MG63 (cell line): Measurements from ENCODE around the gene PEX16. TPM values are rescaled to one million over a fixed set of nuclear protein-coding genes. Genes with fewer than 3 reads are reported as not detected.
"Not testable (repeated sequence)": the region's sequence is repeated elsewhere in the genome, so short reads cannot be mapped to it uniquely, and the experiment has no call there.

Experiments used
- DNase-seq: peaks from one replicate; pipeline ENCODE4 v3.0.0-alpha.2; 2020
- H3K27me3 ChIP-seq: fragments of 250-450 bp; sonication (Bioruptor Pico); 2 replicates; pipeline ENCODE4 v1.5.1; 2020; ENCODE audit warnings: mild to moderate bottlenecking, moderate library complexity
- H3K36me3 ChIP-seq: fragments of 250-450 bp; sonication (Bioruptor Pico); 2 replicates; pipeline ENCODE4 v1.5.1; 2020; ENCODE audit warnings: mild to moderate bottlenecking, moderate library complexity
- H3K4me3 ChIP-seq: fragments of 250-450 bp; sonication (Bioruptor Pico); 2 replicates; pipeline ENCODE4 v1.5.1; 2020; ENCODE audit warnings: mild to moderate bottlenecking, moderate library complexity
- H3K9me3 ChIP-seq: fragments of 250-450 bp; sonication (Bioruptor Pico); 2 replicates; pipeline ENCODE4 v1.5.1; 2020; ENCODE audit warnings: mild to moderate bottlenecking, moderate library complexity
- total RNA-seq: library from RNA; depleted of rRNA; stranded (reverse); fragments of >200 nt; shearing (Covaris generic); gene quantifications from 2 replicates; pipeline ENCODE4 v1.2.3, GENCODE V29; 2014; ENCODE audit warnings: low replicate concordance

PEX16 gene
- total RNA-seq, 1 experiment from 2014 or later, result 31.6 TPM

GRCh38 chr11:45909594-45910475 lies 7.8 kb downstream of the PEX16 start:
- Histone ChIP-seq H3K9me3 (no peaks in the 10 kb centered on the region), H3K4me3 (no peak overlapping the region), H3K27me3 (no peaks in the 10 kb centered on the region), H3K36me3 (peaks cover 6% of the 10 kb centered on the region)
- DNase-seq, result no peak

GRCh38 chr11:45907911-45908370 lies 9.7 kb downstream of the PEX16 start:
- no peak overlapping the region for H3K4me3 ChIP-seq
- no peaks in the 10 kb centered on the region for H3K9me3 ChIP-seq
- DNase-seq, result no peak
- peaks cover 2% of the 10 kb centered on the region; the same call in 1 of the 2 replicates for H3K36me3 ChIP-seq
- H3K27me3 ChIP-seq, result no peaks in the 10 kb centered on the region

GRCh38 chr11:45906965-45907611 lies 10.6 kb downstream of the PEX16 start, which contains the start of gene FREY1:
Gene FREY1 (minus strand): TSS chr11:45907271. CDS start chr11:45907245, 26 bp downstream.
- no peak for DNase-seq

DNA sequence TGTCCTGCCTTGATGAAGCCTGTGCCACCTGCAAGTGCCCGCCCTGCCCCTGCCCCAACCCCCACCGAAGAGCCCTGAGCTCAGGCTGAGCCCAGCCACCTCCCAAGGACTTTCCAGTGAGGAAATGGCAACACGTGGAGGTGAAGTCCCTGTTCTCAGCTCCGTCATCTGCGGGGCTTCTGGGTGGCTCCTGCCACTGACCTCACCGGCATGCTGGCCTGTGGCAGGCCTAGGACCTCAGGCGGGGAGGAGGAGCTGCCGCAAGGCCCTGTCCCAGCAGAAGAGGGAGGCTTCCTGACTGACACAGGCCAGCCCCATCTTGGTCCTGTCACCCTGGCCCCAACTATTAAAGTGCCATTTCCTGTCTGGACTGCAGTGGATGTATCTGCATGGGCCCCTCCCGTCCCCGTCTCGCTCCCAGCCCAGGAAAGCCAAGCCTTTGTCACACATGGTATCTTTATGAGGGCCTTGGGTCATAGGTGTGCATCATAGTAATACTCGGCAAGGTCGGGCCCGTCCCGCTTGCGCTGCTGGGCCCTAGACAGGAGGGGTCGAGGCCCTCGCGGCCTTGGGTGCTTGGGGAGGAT lies 11.5 kb downstream of the PEX16 start:
- H3K9me3 ChIP-seq, result no peaks in the 10 kb centered on the region

More at GRCh38 chr11:45906965-45907611, 10.6 kb downstream of the PEX16 start, which contains the start of gene FREY1:
- Histone ChIP-seq H3K9me3 (no peaks in the 10 kb centered on the region), H3K27me3 (no peaks in the 10 kb centered on the region), H3K4me3 (no peak within 1 kb of the TSS), H3K36me3 (peaks cover 2% of the 10 kb centered on the region; the same call in 1 of the 2 replicates)

DNA sequence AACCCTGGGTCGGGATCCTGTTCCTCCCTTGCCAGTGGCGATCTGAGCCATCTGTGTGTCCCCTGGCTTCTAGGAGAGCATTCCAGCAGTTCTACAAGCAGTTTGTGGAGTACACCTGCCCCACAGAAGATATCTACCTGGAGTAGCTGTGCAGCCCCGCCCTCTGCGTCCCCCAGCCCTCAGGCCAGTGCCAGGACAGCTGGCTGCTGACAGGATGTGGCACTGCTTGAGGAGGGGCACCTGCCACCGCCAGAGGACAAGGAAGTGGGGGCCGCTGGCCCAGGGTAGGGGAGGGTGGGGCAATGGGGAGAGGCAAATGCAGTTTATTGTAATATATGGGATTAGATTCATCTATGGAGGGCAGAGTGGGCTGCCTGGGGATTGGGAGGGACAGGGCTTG lies 12.1 kb downstream of the PEX16 start:
- DNase-seq, H3K4me3 ChIP-seq, H3K27me3 ChIP-seq, H3K36me3 ChIP-seq, H3K9me3 ChIP-seq: not testable (repeated sequence)

More for the DNA sequence above, 11.5 kb downstream of the PEX16 start:
- Histone ChIP-seq H3K4me3 (no peak overlapping the region), H3K27me3 (no peaks in the 10 kb centered on the region), H3K36me3 (no peaks in the 10 kb centered on the region; the same call in 1 of the 2 replicates)
- DNase-seq, result no peak

GRCh38 chr11:45905095-45905494 lies 12.6 kb downstream of the PEX16 start:
- DNase-seq, result no peak
- Histone ChIP-seq H3K4me3 (no peak overlapping the region), H3K9me3 (no peaks in the 10 kb centered on the region), H3K27me3 (no peaks in the 10 kb centered on the region), H3K36me3 (no peaks in the 10 kb centered on the region)

DNA sequence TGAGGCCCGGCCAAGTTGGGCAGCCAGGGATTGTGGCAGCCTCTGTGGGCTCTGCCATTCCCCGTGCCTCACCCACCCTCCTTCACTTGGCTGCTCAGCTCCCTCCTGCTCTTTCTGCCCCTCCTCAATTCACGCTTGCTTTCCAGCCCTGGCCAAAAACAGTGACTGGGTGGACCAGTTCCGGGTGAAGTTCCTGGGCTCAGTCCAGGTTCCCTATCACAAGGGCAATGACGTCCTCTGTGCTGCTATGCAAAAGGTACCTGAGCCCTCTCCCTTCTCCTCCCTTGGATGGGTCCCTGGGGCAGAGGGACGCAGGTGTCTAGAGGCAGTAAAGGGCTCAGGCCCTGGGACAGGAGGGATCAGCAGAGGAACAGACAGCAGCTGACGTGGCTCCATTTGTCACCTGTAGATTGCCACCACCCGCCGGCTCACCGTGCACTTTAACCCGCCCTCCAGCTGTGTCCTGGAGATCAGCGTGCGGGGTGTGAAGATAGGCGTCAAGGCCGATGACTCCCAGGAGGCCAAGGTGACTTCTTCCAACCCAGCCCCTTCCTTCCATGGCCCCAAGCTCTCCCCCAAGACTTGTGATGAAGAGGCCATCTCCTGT lies 13.3 kb downstream of the PEX16 start:
- no peaks in the 10 kb centered on the region for H3K36me3 ChIP-seq
- no peak for DNase-seq
- H3K4me3 ChIP-seq, result no peak overlapping the region
- H3K9me3 ChIP-seq, result no peaks in the 10 kb centered on the region
- no peaks in the 10 kb centered on the region for H3K27me3 ChIP-seq

DNA sequence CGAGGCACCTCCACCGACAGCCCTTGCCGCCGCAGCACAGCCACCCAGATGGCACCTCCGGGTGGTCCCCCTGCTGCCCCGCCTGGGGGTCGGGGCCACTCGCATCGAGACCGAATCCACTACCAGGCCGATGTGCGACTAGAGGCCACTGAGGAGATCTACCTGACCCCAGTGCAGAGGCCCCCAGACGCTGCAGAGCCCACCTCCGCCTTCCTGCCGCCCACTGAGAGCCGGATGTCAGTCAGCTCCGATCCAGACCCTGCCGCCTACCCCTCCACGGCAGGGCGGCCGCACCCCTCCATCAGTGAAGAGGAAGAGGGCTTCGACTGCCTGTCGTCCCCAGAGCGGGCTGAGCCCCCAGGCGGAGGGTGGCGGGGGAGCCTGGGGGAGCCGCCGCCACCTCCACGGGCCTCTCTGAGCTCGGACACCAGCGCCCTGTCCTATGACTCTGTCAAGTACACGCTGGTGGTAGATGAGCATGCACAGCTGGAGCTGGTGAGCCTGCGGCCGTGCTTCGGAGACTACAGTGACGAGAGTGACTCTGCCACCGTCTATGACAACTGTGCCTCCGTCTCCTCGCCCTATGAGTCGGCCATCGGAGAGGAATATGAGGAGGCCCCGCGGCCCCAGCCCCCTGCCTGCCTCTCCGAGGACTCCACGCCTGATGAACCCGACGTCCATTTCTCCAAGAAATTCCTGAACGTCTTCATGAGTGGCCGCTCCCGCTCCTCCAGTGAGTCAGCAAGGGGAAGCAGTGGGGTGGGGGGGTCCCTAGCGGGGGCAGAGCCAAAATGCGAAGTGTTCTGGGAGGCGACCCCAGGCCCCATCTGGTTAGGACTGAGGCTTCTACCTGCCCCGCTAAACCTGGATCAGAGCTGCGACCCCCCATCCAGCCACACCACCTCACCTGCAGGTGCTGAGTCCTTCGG lies 15.0 kb downstream of the PEX16 start:
- Histone ChIP-seq H3K4me3 (no peak overlapping the region), H3K9me3 (no peaks in the 10 kb centered on the region)

GRCh38 chr11:45901626-45902025 lies 16.1 kb downstream of the PEX16 start:
- no peaks in the 10 kb centered on the region for H3K36me3 ChIP-seq
- H3K4me3 ChIP-seq, result no peak overlapping the region
- H3K27me3 ChIP-seq, result no peaks in the 10 kb centered on the region
- no peaks in the 10 kb centered on the region for H3K9me3 ChIP-seq
- DNase-seq, result no peak

More for the DNA sequence above, 15.0 kb downstream of the PEX16 start:
- Histone ChIP-seq H3K27me3 (no peaks in the 10 kb centered on the region), H3K36me3 (no peaks in the 10 kb centered on the region)
- DNase-seq, result no peak

DNA sequence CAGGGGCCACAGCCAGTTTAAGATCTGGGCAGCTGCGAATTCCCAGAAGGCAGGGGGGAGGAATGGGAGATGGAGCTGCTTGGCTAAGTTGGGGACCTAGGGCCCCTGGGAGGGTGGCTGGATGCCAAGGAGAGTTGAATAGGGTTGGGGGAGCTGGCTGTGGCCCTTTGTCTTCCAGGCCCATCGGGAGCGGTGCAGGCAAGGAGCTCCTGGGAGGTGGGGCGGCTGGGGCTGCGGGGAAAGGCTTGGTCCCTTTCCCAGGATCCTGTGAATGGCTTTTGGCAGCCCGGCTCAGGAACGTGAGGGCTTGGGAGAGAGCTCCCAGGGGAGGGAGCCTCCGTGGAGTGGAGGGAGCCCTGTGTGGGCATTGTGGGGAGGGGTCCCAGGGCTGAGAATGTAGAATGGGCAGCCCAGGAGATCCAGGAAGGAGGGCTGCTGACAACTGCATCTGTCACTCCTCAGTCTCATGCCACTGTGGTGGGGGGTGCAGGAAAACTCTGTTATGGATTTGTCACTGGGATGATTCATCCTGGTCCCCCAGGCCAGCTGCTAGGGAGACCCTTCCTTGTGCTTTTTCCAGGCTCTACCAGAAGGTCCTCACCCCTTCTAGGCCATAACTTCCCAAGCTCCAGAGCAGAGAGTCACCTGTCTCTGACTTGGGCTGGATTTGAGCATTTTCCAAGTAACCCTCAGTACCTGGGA lies 16.6 kb downstream of the PEX16 start:
- Histone ChIP-seq H3K36me3 (no peaks in the 10 kb centered on the region), H3K9me3 (no peaks in the 10 kb centered on the region), H3K4me3 (no peak overlapping the region), H3K27me3 (no peaks in the 10 kb centered on the region)
- no peak for DNase-seq

- H3K36me3 ChIP-seq, DNase-seq, H3K9me3 ChIP-seq, H3K27me3 ChIP-seq: not testable (repeated sequence)
- H3K4me3 ChIP-seq, result peak overlapping the region; percentile 55
These were observed 17.4 kb downstream of the PEX16 start for GRCh38 chr11:45900175-45900800.

GRCh38 chr11:45899448-45900174 lies 18.1 kb downstream of the PEX16 start:
- Histone ChIP-seq H3K9me3 (no peaks in the 10 kb centered on the region), H3K36me3 (no peaks in the 10 kb centered on the region), H3K4me3 (peak overlapping the region; percentile 55), H3K27me3 (no peaks in the 10 kb centered on the region)
- peak; percentile 90 for DNase-seq

GRCh38 chr11:45899086-45899447 lies 18.6 kb downstream of the PEX16 start:
- Histone ChIP-seq H3K27me3 (no peaks in the 10 kb centered on the region), H3K36me3 (no peaks in the 10 kb centered on the region), H3K4me3 (peak overlapping the region; percentile 55), H3K9me3 (no peaks in the 10 kb centered on the region)
- no peak for DNase-seq

DNA sequence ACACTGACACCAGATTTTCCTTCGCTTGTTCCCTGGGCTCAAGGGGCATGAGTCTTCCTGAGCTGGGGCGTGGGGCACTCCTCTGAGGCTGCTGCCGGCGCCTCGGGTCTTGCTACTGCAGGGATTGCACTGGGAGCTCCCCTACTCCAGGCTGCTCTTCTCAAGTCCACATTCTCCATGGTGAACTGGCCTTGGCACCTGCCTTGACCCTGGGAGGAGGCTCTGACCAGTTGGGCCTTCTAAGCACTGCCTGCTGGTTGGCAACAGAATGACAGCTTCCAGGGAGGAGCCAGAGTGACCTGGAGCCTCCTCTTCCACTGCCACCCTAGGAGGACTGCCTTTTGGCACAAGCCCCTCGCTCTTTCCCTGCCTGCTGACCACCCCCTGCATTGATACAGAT lies 20.1 kb downstream of the PEX16 start:
- H3K4me3 ChIP-seq, result no peak overlapping the region
- H3K27me3 ChIP-seq, result no peaks in the 10 kb centered on the region
- DNase-seq, result no peak
- H3K36me3 ChIP-seq, result no peaks in the 10 kb centered on the region
- no peaks in the 10 kb centered on the region for H3K9me3 ChIP-seq
